IMR-90 (cell line): ENCODE measurements around the gene ZMYM4. TPM values are rescaled to one million over a fixed set of nuclear protein-coding genes. Genes with fewer than 3 reads are reported as not detected.
A peak's percentile ranks its signal among the peaks of the same experiment; 100 is the strongest.

Experiments
- ATAC-seq: fragments of 200-7000 bp; cut with Tn5 transposase; 2 replicates; pipeline ENCODE4 v1.9.1; 2020; ENCODE audit warnings: low read depth, mild to moderate bottlenecking, moderate library complexity
- BruUV-seq: library from RNA; stranded (reverse); fragments of 400-500 nt; replicated peaks from 2 replicates; lab custom pipeline; 2021; lab: Mats Ljungman, UMichigan
- CTCF ChIA-PET: fragments of 300-600 bp; formaldehyde crosslinking; extraction: SDS; loops from one replicate; lab custom pipeline; 2021; ENCODE audit warnings: antibody characterized with exemption; lab: Yijun Ruan, JAX
- POLR2A ChIA-PET: fragments of 300-600 bp; sonication (Branson Sonifier 250); formaldehyde crosslinking; loops from one replicate; lab custom pipeline; 2022; ENCODE audit warnings: antibody characterized with exemption; ENCODE audit not compliant: unreplicated experiment; lab: Charles Lee
- DNase-seq: peaks from one replicate; pipeline ENCODE4 v3.0.0; 2013
- H2AFZ ChIP-seq: replicated peaks from 2 replicates; pipeline ENCODE3; 2013; ENCODE audit warnings: low read length, mild to moderate bottlenecking; ENCODE audit not compliant: poor library complexity
- H2AK5ac ChIP-seq: 2 replicates; pipeline ENCODE4 v1.6.1; 2013; ENCODE audit warnings: low read depth, low read length, inconsistent platforms
- H2AK9ac ChIP-seq: replicated peaks from 2 replicates; pipeline ENCODE3; 2013; ENCODE audit warnings: mild to moderate bottlenecking, low read depth, low read length, moderate library complexity; ENCODE audit not compliant: poor library complexity
- H2BK120ac ChIP-seq: 2 replicates; pipeline ENCODE4 v1.6.1; 2013; ENCODE audit warnings: low read depth, low read length, inconsistent platforms
- H2BK15ac ChIP-seq: 3 replicates; pipeline ENCODE4 v1.6.1; 2013; ENCODE audit warnings: low read depth, low read length, inconsistent platforms
- H2BK20ac ChIP-seq: 2 replicates; pipeline ENCODE4 v1.6.1; 2013; ENCODE audit warnings: low read depth, mild to moderate bottlenecking, inconsistent platforms, low read length, moderate library complexity
- H2BK5ac ChIP-seq: 2 replicates; pipeline ENCODE4 v1.6.1; 2013; ENCODE audit warnings: mild to moderate bottlenecking, low read depth, low read length, inconsistent platforms; ENCODE audit not compliant: poor library complexity, severe bottlenecking
- H3K14ac ChIP-seq: replicated peaks from 2 replicates; pipeline ENCODE4 v1.6.1; 2013; ENCODE audit warnings: low read depth, low read length, inconsistent platforms
- H3K18ac ChIP-seq: 2 replicates; pipeline ENCODE4 v1.6.1; 2013; ENCODE audit warnings: low read depth, low read length, control low read depth
- H3K23ac ChIP-seq: 2 replicates; pipeline ENCODE4 v1.6.1; 2013; ENCODE audit warnings: low read depth, low read length, inconsistent platforms
- H3K27ac ChIP-seq: 2 replicates; pipeline ENCODE4 v1.5.1; 2013; ENCODE audit warnings: mild to moderate bottlenecking, control low read depth, low read length; ENCODE audit not compliant: insufficient read depth
- H3K27me3 ChIP-seq: 2 replicates; pipeline ENCODE4 v1.6.1; 2013; ENCODE audit warnings: low read length; ENCODE audit not compliant: control insufficient read depth, insufficient read depth
- H3K36me3 ChIP-seq: 2 replicates; pipeline ENCODE4 v1.6.1; 2013; ENCODE audit warnings: low read length, mixed read lengths; ENCODE audit not compliant: control insufficient read depth, insufficient read depth
- H3K4ac ChIP-seq: 2 replicates; pipeline ENCODE4 v1.6.1; 2013; ENCODE audit warnings: low read depth, low read length, inconsistent platforms
- H3K4me1 ChIP-seq: 2 replicates; pipeline ENCODE4 v1.6.1; 2013; ENCODE audit warnings: low read length, mixed read lengths; ENCODE audit not compliant: control insufficient read depth, insufficient read depth
- H3K4me2 ChIP-seq: 2 replicates; pipeline ENCODE4 v1.6.1; 2013; ENCODE audit warnings: low read depth, mild to moderate bottlenecking, control low read depth, low read length, moderate library complexity
- H3K4me3 ChIP-seq: 2 replicates; pipeline ENCODE4 v1.5.1; 2013; ENCODE audit warnings: low read depth, mild to moderate bottlenecking, control low read depth, low read length, moderate library complexity; ENCODE audit not compliant: insufficient read depth
- H3K56ac ChIP-seq: 2 replicates; pipeline ENCODE4 v1.6.1; 2013; ENCODE audit warnings: low read length, inconsistent platforms; ENCODE audit not compliant: insufficient read depth; ENCODE audit errors: extremely low read depth
- H3K79me1 ChIP-seq, 2 experiments: 2 replicates each; pipeline ENCODE4 v1.6.1; 2013; ENCODE audit warnings: low read length in 2 of 2, inconsistent platforms in 1 of 2, low read depth in 1 of 2
- H3K9ac ChIP-seq: 2 replicates; pipeline ENCODE4 v1.6.1; 2013; ENCODE audit warnings: low read depth, low read length, control low read depth
- H3K9me1 ChIP-seq: 2 replicates; pipeline ENCODE4 v1.6.1; 2013; ENCODE audit warnings: low read length, inconsistent platforms; ENCODE audit not compliant: insufficient read depth
- H3K9me3 ChIP-seq: 2 replicates; pipeline ENCODE4 v1.6.1; 2013; ENCODE audit warnings: low read length; ENCODE audit not compliant: control insufficient read depth, insufficient read depth
- H4K20me1 ChIP-seq: 2 replicates; pipeline ENCODE4 v1.6.1; 2013; ENCODE audit warnings: low read length, inconsistent platforms; ENCODE audit not compliant: insufficient read depth
- H4K5ac ChIP-seq: 2 replicates; pipeline ENCODE4 v1.6.1; 2013; ENCODE audit warnings: mild to moderate bottlenecking, low read depth, low read length, control low read depth
- H4K8ac ChIP-seq, 2 experiments: 2 replicates each; pipeline ENCODE4 v1.6.1; 2013; ENCODE audit warnings: low read depth in 2 of 2, low read length in 2 of 2, control low read depth in 1 of 2, inconsistent platforms in 1 of 2
- H4K91ac ChIP-seq: 2 replicates; pipeline ENCODE4 v1.6.1; 2013; ENCODE audit warnings: low read depth, low read length, inconsistent platforms; ENCODE audit not compliant: insufficient read depth
- CEBPB ChIP-seq: IDR thresholded peaks from 2 replicates; pipeline ENCODE4 v1.6.1; 2012; ENCODE audit warnings: low read depth, low read length, improper control_type of control experiment
- FOS ChIP-seq: fragments of 150-350 bp; IDR thresholded peaks from 2 replicates; pipeline ENCODE4 v1.6.1; 2016; ENCODE audit warnings: low read depth, low read length
- WGBS, 2 experiments: methylation state at CpG; one replicate each; pipeline versions ENCODE4 v1.1.5 to v1.1.7; 2013; ENCODE audit warnings: missing lambda C conversion rate in 2 of 2; ENCODE audit not compliant: insufficient read length in 1 of 2; ENCODE audit errors: extremely low coverage in 2 of 2; 5-methylcytosine and 5-hydroxymethylcytosine counted together
- dilution Hi-C: fragments of 300-500 bp; cut with HindIII; formaldehyde crosslinking; loops from one replicate; pipeline ENCODE4 v1.14.3; 2018; ENCODE audit warnings: low sequenced_read_pairs; ENCODE audit not compliant: unreplicated experiment
- in situ Hi-C: fragments of 300-500 bp; cut with MboI; formaldehyde crosslinking; loops from 3 replicates; pipeline ENCODE4 v1.14.3; 2019; ENCODE audit warnings: low sequenced_read_pairs, inconsistent platforms, mixed read lengths
- intact Hi-C: fragments of 100-400 bp; cut with micrococcal nuclease; formaldehyde crosslinking; loops from 2 replicates; pipeline ENCODE4 v1.10.0; 2022
- polyA plus RNA-seq, 3 experiments: library from polyadenylated mRNA; depleted of rRNA; stranded (reverse); fragments of >200 nt; gene quantifications; 2 replicates each; pipeline ENCODE4 v1.2.3, GENCODE V29; 2012; ENCODE audit warnings: low replicate concordance in 1 of 3
- total RNA-seq: library from RNA; depleted of rRNA; stranded (reverse); fragments of >200 nt; gene quantifications from 2 replicates; pipeline ENCODE4 v1.2.3, GENCODE V29; 2012

ZMYM4 gene
- total and polyA plus RNA-seq, 2 of the 4 experiments (the other 2 are of a cell fraction), result 14.7 to 53.8 TPM

DNA sequence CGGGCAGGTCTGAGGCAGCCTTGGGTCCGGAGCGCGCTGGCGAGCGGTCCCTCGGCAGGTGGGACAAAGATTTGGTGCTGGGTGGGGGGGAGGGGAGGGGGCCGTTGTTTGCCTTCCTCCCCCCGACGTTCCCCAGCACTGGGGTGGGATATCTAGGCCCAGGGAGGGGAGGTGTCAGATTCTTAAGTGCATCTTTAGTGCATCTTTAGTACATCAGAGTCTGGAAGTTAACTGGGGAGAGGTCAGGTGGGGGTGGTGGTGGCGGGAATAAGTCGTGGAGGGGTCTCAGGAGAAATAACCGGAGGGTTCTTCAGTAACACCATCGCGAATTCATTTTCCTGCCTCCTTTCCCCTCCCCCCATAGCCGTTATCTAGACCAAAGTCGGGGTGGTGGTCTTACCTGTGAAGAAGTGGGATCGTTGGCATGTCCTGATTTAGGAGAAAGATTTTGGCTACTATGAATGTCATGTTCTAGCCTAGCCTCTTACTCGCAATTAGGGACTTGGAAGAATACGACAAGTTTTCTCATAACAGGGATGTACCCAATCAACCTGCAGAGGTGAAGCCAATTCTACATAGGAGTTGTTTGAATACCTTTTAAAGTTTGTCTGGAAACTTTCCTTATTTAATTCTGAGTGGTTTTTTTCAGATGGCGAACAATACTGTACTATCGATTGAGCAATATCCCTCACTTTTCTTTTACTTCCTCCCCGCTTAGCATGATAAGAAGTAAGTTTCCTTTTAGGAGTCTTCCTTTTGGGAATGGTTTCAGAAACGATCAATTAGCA, 886 bp downstream of the ZMYM4 start:
- no CpG with 5 or more reads among the region's 24 CpGs for WGBS, 2 experiments
- Histone ChIP-seq H2BK120ac (peak overlapping the region; percentile 36; the same call in 1 of the 2 replicates), H3K9me1 (no peaks in the 10 kb centered on the region), H3K4me2 (peak overlapping the region; percentile 93), H3K36me3 (no peaks in the 10 kb centered on the region), H3K79me1 (peaks cover 0 to 37% of the 10 kb centered on the region in 2 experiments; a peak in 2 of 4 replicates), H4K91ac (peak overlapping the region; percentile 52), H3K56ac (peak overlapping the region; percentile 81; the same call in 1 of the 2 replicates), H4K5ac (peak overlapping the region; percentile 69), H3K9me3 (no peaks in the 10 kb centered on the region), H3K4ac (peak overlapping the region; percentile 87), H4K20me1 (peaks cover 17% of the 10 kb centered on the region), H2AK9ac (peak overlapping the region; percentile 93), H4K8ac (peak overlapping the region; percentile 44 to 82; a peak in 3 of 4 replicates), H3K23ac (peak overlapping the region; percentile 91), H2AK5ac (peak overlapping the region; percentile 68), H2BK15ac (no peak overlapping the region), H3K27ac (peak overlapping the region; percentile 88), H2BK20ac (no peak overlapping the region), H3K4me1 (no peaks in the 10 kb centered on the region; the same call in none of the 2 replicates), H3K27me3 (no peaks in the 10 kb centered on the region), H3K14ac (peak overlapping the region; percentile 94), H2BK5ac (peak overlapping the region; percentile 79), H3K9ac (peak overlapping the region; percentile 96), H3K4me3 (peak overlapping the region; percentile 84), H3K18ac (peak overlapping the region; percentile 72), H2AFZ (peak overlapping the region; percentile 92)
- intact Hi-C loops (no loop called here), dilution Hi-C loops (no loop called here), in situ Hi-C loops (no loop called here)
- no peak for TF ChIP-seq FOS
- TF ChIP-seq CEBPB, result peak; percentile 92
- no TSS peak for BruUV-seq
- ChIA-PET CTCF (no interaction called here), POLR2A (no interaction called here)
- ATAC-seq, result no peak
- no peak for DNase-seq
